Pulmonary artery endothelial cell (primary cell): ENCODE measurements around the gene OR10J4. TPM values are rescaled to one million over a fixed set of nuclear protein-coding genes. Genes with fewer than 3 reads are reported as not detected.
"Not testable (repeated sequence)": the region's sequence is repeated elsewhere in the genome, so short reads cannot be mapped to it uniquely, and the experiment has no call there.

Experiments
- DNase-seq: peaks from one replicate; pipeline ENCODE4 v3.0.0-alpha.2; 2011; ENCODE audit warnings: low read depth, low spot score
- total RNA-seq: library from RNA; depleted of rRNA; stranded (reverse); fragments of >200 nt; gene quantifications from 2 replicates; pipeline ENCODE4 v1.2.3, GENCODE V29; 2014

The OR10J4 gene
- not detected in 2 replicates for total RNA-seq

DNA sequence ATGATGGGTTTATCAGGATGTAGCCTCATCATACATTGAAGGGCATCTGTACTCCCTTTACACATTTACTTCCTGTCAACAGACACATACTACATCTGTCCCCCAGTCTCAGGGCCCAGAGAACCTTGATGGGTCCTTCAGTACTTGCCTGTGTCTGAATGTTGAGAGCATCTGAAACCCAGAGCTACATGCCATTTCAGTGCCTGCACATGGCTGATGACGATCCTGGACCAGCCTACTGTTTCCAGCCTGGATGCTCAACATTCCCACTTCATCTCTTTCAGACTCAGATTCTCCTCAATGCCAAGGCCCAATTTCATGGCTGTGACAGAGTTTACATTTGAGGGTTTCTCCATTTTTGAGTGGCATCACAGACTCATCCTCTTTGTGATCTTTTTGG, at the start of gene OR10J4:
OR10J4 (plus strand) TSS at position 301 of the 400 bp plus-strand sequence.
- DNase-seq: no peak

DNA sequence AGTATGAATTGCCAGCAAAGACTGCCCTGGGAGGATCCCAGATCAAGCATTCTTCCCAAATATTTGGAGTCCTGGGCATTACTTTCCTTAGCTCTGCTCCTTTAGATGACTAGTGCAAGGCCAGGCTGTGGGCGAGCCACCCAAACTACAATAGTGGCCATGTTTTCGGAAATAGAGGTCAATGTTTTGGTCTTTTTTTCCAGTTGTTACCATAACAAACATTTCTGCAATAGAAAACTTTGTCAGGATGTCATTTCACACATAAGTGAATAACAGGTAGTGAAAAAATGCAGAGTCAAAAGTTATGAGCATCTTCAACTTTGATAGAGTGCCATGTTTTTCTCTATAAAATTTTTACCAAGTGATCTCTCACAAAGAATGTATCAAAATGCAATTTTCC, 25.2 kb upstream of the OR10J4 start:
- no peak for DNase-seq

DNA sequence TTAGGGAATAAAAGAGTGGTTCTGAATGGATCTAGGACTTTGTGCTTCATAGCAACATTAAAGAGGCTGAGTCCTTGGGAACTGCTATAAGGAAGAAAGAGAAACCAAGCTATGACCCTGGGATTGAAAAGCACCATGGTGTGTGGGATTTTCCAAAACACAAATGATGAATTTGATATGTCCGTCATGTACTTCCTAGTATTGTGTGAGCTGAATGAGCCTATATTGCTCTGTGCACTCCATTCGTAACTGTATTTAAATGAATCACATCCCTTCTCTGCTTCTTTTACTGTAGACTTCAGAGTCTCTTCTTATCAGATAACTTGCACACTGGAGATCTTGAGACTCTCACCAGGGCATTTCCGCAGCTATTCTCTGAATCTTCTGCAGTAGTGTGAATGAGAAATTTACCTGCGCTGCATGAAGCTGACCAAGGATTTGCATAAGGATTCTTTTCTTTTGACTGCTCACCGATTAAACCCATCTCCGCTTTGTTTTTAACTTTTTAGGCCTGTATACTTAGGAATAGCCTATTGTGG, 23.1 kb upstream of the OR10J4 start:
- DNase-seq: peak; percentile 92

DNA sequence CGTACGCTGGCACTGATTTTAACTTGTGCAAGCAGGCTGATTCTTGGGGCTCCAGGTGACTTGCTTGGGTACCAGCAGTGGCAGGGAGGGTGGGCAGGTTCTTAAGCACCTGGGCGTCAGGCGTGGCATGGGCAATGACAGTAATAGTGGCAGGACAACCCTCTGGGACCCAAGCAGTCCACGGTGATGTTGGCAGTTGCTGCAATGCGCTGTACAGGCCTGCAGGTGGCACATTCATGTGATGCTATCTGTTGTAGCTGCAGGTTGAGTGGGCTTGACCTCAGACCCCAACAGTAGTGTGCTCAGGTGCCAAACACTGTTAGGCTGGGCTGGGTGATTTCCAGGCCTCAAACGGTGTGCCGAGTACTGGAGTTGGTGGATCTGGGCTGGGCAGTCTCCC, 10.2 kb upstream of the OR10J4 start:
- no peak for DNase-seq

DNA sequence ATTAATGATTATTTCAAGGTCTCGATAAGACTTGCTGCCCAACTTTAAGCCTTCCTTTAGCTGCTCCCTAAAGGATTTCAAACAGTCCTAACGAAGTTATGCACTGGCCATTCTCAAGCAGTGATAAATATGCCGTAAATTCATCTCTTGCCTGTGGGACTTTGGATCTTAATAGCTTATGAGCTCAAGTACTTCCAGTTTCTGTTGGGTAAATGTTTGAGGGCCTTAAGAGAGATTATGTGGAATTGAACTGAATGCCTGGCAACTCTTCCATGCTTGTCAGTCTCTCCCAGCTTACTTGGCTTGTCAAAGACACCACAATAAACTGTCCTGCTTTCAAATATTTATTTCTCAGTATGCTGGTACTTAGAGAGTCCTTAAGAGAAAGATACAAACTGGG, 3.5 kb upstream of the OR10J4 start:
- no peak for DNase-seq

DNA sequence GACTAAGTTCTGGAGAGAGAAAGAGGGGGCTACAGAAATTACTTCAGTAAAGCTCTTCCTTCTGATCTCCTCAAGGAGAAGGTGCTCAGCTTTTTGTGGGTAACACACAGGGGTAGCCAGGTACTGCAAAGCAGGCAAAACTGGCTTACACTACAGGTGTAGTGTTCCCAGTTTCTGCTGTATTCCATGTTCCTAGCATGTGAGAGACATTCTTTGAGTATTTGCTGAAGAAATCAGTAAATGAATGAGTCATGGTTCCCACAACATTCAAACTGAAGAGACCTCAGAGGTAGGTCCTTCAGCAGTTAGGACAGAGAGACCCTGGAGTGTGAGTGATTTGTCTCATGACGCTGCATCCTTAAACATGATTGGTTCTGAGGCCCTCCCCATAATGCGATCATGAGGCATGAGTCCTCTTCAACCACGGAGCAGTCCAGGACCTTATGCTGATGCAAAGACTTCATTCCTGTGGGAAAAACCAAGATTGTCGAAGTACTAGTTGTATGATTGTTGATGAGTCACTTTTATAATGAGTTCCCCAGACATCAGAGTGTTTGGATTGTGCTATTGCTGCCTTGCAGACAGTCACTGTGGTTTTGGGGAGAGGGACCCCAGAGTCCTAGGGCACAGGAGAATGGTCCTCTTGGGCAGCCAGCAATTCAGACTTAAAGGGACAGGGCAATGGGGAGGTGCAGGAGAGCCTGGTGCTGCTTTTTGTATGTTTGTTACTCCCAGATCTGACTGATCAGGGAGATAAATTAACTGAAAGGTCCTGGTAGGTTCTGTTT, 2.7 kb upstream of the OR10J4 start:
- DNase-seq: no peak

DNA sequence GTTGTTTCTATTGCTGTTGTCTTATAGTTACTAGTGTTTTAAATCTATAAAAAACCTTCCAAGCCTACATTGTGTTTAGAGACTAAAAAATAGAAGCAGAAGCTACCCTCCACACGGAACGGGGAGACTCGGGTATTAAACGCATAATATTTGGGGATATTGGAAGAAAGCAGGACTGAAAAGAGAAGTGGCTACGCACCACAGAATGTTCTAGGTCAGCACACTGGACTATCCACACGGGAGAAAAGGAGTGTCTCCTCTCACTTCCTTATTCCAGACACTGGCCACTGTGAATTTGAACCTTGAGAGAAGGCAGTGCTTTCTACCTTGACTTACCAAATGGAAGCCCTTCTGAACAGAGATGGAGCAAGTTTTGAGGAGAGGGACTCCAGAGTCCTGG, 1.0 kb upstream of the OR10J4 start:
- DNase-seq: no peak

DNA sequence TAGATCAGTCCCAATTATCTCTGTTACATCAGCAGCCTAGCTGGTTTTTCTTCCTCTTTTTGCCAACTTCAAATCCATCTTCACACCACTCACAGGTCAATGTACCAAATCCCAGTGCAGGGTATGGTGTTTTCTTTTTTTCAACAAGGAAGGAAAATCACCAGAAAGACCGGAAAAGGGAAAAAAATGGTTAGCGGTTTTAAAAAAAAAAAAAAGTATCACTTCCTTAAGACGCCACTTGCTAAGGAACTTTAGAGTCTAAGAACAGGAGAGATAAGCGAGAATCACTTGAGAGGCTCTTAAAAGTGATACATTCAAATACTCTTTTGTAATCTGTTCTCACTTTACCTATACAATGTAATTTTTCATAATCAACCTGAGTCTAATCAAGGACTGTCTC, 4.5 kb downstream of the OR10J4 start:
- no peak for DNase-seq

DNA sequence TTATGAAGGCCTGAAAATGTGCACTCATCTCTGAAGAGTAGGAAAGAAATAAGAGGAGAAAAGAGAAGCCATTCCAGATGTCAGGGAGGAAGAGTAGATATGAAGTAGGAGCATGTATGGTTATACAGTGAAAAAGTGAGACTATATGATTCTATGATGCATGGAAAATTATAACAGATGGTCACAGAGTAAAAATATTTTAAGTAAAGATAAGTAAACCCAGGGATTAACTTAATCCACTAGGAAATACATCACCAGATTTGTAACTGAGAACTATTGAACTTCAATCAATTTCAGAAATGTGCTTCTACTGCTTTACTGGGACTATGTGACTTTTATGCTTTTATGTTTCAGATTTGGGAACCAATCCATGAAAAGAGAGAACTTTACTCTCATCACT, 7.4 kb downstream of the OR10J4 start, which contains the start of gene OR10J1:
OR10J1 (plus strand) TSS at position 301 of the 400 bp plus-strand sequence; CDS start at position 371, 70 bp downstream.
- no peak for DNase-seq

DNA sequence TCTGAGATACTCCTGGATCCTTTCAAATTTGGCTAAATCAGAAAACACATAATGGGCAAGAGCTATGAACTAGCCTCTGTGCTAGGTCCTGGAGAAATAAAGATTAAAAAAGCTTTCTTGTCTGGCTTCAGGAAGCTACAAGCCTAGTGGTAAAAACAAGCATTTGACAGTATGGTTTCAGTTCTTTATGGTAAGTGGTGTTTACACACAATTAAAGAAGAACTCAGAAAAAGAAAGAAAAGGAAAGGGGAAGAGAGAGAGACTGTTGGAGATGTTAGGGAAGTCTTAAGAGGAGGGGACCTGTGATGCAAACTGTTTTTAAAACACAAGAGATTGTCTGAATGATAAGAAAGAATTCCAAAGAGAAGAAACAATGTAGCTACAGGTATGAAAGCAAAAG, 9.4 kb downstream of the OR10J4 start:
- no peak for DNase-seq

DNA sequence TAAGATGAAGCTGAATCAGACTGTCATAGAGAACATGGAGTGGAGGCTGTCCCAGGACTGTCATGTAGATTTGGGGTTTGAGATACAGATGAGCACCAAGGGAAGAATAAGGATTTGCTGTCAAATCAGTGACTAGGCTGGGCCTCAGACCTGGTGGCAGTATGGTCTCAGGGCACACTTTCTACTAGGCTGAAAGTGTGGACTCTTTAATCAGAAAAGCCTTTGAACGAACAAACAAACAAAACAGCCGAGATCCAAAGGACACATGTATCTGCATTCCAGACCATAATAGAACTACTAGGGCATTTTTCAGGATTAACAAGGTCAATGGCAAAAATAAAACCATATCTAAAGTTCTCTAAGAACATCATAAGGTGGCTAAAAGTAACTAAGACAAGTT, 10.4 kb downstream of the OR10J4 start:
- DNase-seq: no peak

DNA sequence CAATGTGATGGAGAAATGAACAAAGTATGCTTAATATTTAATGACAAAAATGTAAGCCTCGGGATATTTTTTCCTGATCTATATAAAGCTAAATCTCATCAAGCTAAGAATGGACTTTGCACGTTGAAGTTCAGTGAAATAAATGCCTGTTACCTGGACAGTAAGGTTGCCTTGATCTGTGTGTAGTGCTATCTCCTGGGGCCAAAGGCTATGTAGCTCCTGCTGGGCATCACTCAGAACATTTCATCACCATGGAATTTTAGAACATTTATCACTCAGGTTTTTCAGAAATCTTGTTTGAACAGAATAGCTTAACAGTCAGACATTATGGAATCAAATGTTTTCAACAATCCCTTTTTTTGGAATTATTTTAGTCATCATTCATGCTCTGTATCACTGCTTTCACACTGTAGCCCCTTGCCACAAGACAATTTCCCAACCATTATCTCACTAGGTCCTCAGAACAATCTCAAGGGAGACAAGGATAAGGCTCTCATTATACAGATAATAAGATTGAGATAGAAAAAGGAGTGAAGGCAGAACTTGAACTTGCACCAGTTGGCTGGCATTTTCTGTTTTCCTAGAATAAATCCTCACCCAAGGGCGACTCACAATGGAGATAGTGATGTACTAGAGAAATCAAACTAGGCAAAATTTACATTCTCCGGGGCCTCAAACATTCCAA, 11.2 kb downstream of the OR10J4 start:
- DNase-seq: no peak

DNA sequence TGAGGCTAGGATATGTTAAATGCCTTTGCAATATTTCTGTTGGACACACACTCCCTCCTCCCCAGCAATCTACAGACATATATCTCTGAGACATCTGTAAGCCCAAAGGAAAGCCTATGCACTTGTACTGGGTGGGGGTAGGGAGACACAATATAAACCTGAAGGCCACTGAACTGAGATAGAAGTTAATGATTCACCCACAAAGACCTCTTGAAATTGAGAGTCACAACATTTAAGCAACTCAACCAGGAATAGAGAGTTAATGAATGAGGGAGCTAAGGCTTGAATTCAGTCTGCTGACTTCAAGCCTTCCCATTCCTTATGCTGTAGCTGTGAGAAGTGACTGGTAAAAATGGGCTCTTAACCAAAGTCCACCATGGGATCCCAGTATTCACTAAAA, 12.5 kb downstream of the OR10J4 start:
- DNase-seq: no peak

DNA sequence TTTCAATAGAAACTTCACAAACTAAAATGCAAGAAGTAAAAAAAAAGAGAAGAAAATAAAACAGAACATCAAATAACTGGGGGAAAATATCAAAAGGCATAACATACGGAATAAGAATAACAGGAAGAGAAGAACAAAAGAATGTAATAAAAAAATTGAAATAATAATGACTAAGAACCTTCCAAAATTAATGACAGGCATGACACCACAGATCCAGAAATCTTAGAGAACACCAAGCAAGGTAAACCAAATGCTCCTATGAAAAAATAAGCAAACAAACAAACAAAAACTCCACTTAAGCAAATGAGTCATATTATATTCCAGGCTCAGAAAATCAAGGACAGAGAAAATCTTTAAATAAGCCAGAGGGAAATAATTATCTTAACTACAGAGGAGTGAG, 16.2 kb downstream of the OR10J4 start:
- no peak for DNase-seq

DNA sequence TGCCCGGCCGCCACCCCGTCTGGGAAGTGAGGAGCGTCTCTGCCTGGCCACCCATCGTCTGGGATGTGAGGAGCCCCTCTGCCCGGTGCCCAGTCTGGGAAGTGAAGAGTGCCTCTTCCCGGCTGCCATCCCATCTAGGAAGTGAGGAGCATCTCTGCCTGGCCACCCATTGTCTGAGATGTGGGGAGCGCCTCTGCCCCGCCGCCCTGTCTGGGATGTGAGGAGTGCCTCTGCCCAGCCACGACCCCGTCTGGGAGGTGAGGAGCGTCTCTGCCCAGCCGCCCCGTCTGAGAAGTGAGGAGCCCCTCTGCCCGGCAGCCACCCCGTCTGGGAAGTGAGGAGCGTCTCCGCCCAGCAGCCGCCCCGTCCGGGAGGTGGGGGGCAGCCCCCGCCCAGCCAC, 17.6 kb downstream of the OR10J4 start:
- DNase-seq: not testable (repeated sequence)

DNA sequence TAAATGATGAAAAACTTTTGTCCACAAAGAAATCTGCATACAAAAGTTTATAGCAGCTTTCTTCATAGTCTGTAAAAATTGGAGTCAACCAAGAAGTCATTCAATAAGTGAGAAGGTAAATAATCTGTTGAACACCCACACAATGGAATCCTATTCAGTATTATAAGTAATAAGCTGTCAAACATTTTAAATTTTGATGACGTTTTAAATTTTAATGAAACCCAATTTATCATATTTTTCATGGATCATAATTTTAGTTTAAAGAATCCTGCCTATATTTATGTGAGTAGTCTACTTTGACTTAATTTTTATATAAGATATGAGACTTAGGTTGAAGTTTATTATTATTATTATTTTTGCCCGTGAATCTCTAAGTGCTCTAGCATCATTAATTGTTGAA, 27.5 kb downstream of the OR10J4 start:
- DNase-seq: no peak

DNA sequence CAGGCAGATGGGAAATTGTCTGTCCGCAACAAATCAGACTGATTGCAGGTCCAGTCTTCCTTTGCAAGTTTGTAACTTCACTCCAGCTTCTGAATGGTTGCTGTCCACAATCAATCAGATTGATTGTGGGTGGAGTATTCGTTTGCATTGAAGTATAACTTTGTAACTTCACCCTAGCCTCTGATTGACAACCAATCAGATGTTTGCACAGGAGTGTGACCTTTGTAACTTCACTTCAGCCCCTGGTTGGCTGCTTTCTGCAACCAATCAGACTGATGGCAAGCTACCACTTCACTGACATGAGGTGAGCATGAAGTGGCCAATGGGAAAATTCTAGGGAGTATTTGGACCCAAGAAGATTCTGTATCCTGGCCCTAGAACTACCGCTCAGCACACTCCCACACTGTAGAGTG, 33.2 kb downstream of the OR10J4 start:
- DNase-seq: no peak

DNA sequence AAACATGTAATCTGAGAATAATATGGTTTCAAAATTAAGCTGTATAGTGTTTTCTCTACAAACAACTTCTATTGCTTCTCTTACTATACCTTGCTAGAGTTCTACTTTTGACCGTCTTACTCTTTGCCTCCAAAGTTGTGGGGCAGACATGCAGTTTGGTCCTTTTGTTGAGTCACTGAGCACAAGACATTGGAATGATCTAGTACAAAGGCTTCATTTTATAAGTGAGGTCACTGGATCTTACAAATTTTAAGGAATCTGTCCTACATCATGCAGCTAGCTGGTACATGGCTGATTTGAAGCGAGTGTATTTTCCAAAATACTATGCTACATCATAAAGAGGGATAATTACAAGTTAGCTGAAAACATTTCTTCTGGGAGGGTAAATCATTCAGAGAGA, 36.3 kb downstream of the OR10J4 start:
- no peak for DNase-seq

DNA sequence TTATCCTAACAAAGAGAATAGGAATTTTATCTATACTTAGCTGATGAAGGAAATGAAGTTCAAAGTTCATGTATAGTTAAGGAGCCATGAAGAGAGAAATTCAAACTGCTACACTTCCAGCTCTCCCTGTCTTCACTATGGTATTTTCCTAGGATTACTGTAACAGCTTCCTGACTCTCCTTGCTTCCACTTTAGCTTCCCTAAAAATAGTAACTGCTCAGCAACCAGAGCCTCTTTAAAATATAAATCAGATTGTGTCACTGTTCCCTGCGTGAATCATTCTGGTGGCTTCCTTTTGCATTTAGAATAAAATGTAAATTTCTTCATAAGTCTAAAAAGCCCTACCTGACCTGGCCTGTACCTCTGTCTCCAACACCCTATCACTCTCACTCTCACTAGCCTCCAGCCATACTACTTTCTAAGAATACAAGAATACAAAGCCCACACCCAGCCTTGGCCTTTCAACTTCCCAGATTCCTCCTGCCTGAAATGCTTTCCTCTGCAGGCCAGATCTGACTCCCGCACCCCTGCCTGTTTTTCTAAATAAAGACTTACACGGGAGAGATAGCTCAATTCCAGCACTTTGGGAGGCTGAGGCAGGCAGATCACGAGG, 38.0 kb downstream of the OR10J4 start:
- no peak for DNase-seq

DNA sequence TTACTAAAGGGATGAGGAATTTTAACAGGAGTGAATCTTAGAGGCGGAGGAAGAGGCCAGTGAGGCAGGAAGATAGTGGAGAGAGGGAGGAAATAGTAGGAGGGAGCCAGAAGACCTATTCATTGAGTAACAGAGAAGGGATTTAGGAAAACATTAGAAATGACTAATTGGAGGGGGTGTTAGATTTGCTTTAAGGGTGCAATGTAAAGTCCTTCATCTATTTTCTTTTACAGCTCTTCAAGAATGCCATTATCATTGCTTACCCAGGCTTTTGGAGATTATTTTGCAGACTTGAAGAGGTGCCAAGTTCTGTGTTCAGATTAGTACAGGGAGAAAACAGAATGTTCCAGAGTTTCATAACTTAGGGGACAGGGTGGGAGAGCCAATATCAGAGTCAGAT, 41.3 kb downstream of the OR10J4 start:
- peak; percentile 22 for DNase-seq

DNA sequence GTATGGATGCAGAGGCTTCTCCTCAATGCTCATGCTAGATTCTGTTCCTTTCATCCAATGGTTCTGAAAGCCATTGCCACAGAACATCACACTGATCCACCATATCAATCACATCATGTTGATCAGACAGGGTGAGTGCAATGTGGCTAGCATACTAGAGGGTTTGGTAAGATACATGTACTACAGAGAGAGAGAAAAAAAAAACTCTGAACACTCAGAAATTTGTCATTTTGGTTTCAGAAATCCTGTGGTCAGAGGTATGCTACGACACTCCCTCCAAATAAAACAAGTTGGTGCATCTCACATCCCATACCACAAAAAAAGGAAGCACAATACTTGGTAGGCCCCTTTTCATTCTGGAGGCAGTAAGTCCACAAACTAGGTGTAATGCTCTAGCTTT, 42.9 kb downstream of the OR10J4 start:
- no peak for DNase-seq
